ENCODE measurements around the gene MAP2K2.
A peak's percentile ranks its signal among the peaks of the same experiment; 100 is the strongest.

Gene MAP2K2

GRCh38 chr19:4060621-4061177 lies 63.2 kb downstream of the MAP2K2 start:
- no peak for DNase-seq (ENCODE audit: low read depth in 2 of 2)

DNA sequence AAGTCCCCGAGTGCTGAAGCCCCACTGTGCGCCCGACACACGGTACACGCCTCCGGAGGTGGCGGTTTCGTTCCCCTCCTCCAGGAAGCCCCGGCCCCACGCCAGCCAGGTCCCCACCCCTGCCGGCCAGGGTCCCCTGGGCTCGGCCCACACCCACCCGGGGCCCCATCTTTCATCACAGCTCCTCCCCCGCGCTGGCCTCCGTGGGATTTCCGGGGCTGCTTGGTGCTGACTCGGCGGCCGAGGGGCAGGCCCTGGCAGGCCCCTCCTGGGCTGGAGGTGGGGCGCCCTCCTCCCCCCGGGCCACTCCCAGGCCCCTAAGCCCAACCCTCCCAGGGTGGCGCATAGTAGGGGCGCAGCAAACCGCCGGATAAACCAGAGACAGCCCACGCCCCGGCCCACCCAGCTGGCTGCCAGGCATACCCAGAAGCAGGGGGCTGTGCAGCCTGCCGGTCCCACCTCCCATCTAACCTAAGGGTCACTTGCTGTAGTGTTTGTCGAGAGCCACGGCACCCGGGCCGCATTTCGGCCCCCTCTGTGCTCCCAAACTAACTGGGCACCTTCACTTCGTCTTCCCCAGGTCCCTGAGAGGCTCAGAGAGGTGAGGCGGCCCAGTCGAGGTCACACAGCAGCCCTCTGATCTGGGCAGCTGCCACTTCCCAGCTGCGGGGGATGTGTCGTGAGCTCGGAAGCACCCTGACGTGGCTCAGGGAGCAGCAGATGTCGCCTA lies 63.9 kb downstream of the MAP2K2 start:
- DNase-seq (ENCODE audit: low read depth in 2 of 2), result peak; percentile 37 to 55

DNA sequence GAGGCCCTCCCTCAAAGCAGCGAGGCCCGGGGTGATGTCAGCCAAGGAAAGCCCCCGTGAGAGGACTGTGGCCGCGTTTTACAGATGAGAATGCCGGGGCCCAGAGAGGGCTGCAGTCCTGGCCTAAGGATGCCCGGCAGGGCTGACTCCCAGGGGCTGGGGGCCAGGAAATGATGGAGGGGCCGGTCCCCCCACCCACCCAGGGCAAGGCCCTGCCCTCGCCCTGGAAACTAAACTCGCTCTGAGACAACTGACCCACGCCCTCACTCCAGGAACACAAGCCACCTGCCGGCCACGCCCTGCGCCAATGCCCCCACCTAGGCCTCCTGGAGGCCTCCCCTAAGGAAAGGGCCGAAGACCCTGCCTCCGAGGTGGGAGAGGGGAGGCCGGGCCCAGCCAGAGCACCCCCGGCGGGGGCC lies 64.5 kb downstream of the MAP2K2 start:
- no peak for DNase-seq (ENCODE audit: low read depth in 2 of 2)

DNA sequence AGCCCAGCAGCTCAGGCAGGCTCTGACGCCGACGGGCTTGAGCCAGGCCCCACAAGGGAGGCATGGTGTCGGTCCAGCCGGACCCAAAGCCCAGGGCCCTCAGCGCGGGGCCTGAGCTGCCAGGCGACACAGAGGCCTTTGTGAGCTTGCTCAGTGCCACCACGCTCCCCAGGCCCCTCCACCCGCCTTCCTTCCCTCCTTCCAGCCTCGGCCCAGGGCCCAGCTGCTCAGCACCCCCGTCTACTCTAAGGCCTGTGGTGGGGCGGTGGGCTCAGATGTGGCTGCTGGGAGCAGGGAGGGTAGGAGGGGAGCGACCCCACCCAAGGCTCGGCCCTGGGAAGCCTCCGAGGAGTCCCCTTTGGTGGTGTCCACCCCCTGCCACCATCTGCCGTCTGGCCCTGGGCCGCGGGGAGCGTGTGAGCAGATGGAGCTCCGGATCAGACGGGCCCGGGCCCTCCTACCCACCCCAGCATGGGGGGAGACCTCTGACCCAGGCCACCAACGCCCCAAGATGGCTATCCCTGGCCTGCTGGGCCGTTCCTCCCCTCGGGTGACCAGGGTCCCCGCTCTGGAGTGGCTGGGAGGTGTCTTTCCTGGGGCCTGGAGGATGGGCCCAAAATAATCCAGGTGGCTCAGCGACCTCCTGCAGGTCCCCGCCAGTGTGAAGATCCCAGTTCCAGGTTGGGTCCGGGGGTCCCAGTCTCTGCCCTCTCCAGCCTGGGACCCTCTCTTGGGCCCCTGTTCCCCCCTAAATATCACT lies 65.0 kb downstream of the MAP2K2 start:
- no peak for DNase-seq (ENCODE audit: low read depth in 2 of 2)

DNA sequence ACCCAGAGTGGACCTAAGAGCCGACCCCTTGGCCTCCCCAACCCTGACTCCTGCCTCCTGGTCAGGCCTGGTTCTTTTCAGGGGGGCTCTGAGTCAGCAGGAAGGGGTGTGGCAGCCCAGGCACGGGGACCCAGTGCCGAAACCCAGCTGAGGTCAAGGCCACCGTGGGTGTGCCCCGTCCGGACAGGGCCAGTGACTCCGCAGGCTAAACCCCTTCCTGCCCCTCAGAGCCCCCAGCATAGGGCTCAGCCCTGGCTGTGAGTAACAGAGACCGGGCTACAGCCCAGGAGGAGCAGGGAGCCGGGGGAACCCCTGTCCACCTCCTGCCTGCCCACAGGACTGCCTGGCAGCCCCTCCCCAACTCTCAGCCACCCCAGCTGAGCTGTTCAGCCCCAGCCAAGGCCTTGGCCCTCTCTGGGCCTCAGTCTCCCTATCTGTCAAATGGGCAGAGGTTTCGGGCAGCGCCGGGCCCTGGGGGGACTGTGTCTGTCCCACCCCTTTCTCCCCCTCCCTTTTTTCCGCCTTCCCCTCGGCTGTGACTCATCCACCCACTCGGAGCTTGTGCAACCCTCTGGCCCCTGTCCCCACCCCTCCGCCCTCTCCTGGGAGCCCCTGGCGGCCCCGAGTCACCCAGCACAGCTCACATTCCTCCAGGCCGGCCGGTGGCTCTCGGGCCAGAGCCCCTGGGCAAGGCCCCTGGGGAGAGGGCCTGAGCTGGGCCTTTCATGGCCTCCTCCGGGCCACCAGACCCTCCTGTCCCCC lies 65.8 kb downstream of the MAP2K2 start:
- peak in 1 of 2 donors; percentile 30 for DNase-seq (ENCODE audit: low read depth in 2 of 2)

DNA sequence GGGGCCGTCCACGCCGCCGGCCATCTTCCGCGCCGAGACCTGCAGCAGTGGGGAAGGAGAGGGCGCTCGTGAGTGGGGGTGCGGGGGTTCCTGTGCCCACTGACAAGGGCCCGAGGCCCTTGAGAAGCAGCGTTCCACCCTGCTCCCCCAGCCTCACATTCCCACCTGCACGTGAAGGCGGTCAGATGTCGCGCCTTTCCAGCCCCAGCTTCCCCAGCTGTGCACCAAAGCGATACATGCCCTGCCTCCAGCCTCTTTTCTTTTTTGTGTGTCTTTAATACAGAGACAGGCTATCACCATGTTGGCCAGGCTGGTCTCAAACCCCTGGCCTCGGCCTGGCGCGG lies 68.7 kb downstream of the MAP2K2 start:
- DNase-seq (ENCODE audit: low read depth in 2 of 2), result no peak

DNA sequence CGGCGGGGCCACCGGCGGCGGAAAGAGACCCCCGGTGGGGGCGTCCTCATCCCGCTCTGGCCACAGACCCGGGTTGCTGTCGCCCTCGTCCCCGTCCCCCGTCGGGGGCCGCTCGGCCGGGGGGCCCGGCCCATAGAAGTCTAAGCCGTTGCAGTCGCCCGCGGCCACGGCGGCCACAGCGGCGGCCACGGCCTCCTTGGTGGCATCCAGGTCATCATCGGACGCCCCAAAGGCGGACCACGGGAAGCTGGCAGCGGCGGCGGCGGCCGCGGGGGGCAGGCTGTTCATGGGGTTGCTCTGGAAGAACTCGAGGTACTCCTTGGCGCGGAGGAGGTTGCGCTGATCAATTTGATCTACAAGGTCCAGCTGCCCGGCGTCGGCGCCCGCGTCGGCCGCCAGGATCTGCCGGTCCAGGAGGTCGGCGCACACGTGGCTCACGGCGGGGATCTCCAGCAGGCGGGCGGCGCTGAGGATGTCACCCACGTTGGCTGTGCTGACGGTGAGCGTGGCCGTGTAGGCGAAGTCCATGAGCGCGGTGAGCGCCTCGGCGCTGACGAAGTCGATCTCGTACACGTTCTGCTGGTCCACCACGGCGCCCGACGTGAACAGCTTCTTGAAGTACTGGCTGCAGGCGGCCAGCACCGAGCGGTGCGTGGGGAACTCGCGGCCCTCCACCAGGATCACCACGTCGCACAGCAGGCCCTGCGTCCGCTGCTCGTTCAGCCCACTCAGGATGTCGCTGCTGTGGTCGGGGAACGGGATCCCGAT lies 69.3 kb downstream of the MAP2K2 start:
- DNase-seq (ENCODE audit: low read depth in 2 of 2), result no peak

GRCh38 chr19:4053423-4054324 lies 70.2 kb downstream of the MAP2K2 start:
- no peak for DNase-seq (ENCODE audit: low read depth in 2 of 2)

GRCh38 chr19:4052993-4053422 lies 70.9 kb downstream of the MAP2K2 start:
- DNase-seq (ENCODE audit: low read depth in 2 of 2), result no peak

DNA sequence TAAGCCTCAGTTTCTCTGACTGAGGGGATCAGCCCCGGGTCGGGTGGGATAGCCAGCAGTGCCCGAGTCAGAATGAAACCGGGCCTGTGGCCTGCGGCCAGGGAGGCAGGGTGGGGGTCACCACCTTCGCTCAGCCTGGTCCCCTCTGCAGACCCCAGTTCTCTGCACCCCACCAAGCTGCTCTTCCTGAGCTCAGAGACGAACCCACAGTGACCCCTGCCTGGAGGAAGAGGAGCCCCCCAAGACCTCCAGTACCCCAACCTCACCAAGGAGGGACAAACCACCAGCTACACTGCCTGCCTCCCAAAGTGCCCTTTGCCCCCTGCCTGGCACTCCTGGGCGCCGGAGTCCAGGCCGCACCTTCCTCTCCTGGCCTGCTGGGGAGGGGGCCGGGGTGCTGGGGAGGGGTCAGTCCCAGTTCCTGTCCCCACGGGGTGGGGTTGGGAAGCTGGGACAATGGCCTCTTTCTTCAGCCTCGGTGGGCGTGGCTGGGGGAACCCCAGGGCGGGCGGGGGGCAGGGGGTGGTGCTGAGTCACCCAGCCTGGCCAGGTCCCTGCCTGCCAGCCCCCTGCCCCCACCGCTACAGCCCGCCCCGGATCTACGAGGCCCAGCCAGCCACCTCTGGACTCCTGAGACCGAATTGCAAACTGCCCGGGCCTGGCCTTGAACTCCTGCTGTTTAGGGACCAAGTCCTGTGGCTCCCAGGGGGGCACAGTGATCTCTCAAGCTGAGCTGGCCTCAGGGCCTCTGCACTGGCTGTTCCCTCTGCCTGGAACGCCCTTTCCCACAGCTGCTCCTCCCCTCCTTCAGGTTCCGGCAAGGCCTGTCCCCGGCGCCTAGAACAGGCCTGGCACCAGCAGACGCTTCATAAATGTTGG lies 71.6 kb downstream of the MAP2K2 start:
- DNase-seq (ENCODE audit: low read depth in 2 of 2), result no peak

DNA sequence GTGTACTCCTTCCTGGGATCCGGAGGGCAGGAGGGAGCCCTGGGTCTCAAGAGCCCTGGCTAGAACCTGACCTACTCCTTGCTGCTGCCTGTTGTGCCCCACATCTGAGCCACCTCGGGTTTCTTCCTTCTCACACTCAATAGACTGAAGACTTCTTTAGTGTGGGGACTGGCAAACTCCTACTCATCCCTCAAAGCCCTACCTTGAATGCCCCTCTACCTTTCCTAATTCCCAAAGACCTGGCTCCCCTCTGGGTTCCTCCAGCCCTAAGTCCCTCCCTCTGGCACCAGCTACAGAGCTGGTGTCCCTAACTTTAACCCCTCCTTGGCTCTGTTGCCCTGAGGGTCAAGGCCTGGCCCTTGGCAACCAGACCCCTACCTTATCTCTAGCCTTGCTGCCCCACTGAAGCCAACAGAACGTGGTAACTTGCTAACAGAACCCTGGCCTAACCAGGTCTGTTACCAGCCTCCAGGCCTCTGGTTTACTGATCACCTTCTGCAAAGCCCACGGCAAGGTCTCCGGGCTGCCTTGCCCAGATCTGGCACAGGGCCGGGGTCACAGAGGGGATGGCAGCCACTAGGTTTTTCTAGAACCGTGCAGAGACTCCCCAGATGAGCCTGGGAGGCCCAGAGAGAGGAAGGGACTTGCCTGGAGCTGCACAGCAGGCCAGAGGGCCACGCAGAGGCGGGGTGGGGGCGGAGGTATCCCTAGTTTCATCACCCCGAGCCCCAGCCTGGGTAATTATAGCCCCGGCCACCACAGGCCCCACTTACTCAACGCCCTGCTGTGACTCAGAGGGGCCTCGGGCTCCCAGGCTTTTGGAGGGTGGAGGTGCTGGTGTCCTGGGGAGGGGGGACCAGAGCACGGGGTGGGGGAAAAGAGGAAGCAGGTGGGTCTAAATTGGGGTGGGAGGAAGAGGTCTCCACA lies 72.5 kb downstream of the MAP2K2 start:
- DNase-seq (ENCODE audit: low read depth in 2 of 2), result no peak

GRCh38 chr19:4049432-4049831 lies 74.5 kb downstream of the MAP2K2 start:
- no peak for DNase-seq (ENCODE audit: low read depth in 2 of 2)

DNA sequence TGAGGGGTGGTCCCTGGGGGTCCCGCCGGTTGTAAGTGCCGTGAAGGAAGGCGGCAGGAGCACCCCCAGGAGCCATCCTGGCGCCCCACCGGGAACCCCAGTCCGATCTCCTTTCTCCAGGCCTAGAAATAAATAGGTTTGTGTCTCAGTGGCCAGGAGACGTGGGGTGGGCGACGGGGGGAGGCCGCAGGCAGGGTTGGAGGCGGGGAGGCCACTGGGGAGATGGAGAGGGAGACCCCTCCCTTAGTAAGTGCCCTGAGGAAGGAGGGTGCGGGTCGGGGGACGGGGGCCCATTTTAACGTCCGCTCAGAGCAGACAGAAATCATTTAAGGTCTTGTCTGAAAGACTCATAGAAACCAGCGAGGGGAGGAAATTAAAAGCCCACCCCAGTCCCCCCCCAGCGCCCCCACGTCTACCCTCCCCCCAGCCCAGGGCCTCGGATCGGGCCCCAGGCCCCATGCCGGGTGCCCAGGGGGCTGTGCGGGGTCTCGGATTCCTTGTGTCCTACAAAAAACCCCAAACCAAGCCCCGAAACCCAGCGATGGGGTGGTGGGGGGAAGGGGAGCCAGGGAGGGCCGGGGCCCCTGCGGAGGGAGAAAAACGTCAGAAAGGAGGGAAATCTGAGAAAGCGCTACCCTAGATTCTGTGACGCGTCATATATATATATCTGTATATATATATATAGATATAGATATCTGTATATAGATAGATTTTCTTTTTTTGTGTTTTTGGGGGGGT lies 76.8 kb downstream of the MAP2K2 start:
- no peak for DNase-seq (ENCODE audit: low read depth in 2 of 2)

DNA sequence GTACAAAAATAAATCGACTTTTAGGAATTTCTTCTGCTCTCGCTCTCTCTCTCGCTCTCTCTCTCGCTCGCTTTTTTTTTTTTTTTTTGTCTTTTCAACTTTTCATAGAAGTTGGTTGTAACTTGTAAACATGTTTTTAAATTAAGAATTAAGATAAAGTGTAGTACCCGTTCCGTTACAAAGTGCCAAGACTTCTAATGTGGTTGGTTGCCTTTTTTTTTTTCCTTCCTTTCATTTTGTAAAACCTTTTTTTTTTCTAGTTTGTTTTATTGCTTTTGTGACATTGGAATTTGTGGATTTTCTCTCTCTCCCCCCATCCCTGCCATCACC lies 77.6 kb downstream of the MAP2K2 start:
- no peak for DNase-seq (ENCODE audit: low read depth in 2 of 2)

DNA sequence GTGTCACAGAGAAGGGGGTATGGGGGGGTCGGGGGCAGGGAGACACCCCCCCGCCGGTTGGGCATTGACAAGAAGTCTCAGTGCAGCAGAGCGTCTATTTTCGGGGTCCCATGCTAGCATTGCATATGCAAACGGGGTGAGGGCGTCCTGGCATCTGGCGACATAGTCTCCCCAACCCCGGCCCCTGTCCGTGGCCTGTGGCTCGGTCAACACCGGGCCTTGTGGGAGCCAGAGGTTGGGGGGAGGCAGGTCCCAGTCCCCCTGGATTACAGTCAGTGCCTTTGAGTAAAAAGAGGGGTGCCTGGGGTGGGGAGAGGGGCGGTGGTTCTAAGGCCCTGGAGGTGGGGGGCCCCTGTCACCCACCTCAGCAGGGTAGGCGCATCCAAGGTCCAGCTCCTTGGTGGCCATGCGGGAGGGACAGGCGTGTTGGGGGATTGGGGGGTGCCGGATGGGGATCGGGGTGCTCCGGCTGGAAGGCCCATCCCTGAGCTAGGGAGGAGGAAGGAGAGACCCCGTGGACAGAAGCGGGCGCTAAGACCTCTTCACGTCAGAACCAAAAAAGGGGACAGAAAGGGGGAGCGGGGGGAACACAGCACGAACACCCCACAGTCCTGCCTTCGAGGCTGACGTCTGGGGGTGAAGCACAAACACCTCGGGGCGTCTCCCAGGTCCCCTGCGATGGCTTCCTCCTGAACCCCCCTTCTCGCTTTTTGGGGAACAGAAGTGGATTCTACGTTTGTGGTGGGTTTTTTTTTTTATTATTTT lies 78.1 kb downstream of the MAP2K2 start:
- DNase-seq (ENCODE audit: low read depth in 2 of 2), result no peak

DNA sequence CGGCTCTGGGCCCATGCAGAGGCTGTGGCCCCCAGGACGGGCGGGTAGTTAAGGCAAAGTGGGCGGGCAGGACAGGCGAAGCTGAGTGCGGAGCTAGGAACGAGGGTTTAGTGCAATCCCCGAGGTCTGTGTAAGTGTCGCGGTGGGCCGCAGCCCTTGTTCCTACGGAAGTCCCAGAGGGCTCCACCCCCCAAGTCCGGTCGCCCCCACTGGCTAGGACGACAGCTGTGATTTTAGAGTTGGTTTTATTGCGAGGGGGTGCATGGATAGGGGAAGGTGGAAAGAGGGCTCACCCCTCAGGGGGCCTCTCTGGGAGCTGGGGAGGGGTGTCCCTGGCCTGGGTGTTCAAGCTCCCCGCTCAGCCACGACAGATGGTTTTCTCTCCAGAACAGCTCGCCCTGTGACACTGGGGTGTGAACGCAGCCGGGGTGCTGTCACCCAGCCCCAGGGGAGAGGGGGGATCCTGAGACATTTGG lies 78.9 kb downstream of the MAP2K2 start:
- no peak for DNase-seq (ENCODE audit: low read depth in 2 of 2)
